C4-2B (cell line): ENCODE results near the gene CDRT15L2.
"Not testable (repeated sequence)": the region's sequence is repeated elsewhere in the genome, so short reads cannot be mapped to it uniquely, and the experiment has no call there.

ENCODE experiments used
- H3K27ac ChIP-seq: fragments of 450-650 bp; 2 replicates; pipeline ENCODE4 v1.5.1; 2017
- CTCF ChIP-seq: fragments of 450-650 bp; conservative IDR thresholded peaks from 2 replicates; pipeline ENCODE4 v1.5.1; 2017; ENCODE audit warnings: mild to moderate bottlenecking
- ZFX ChIP-seq: fragments of 450-650 bp; IDR thresholded peaks from 2 replicates; pipeline ENCODE4 v1.6.1; 2017

The CDRT15L2 gene

DNA sequence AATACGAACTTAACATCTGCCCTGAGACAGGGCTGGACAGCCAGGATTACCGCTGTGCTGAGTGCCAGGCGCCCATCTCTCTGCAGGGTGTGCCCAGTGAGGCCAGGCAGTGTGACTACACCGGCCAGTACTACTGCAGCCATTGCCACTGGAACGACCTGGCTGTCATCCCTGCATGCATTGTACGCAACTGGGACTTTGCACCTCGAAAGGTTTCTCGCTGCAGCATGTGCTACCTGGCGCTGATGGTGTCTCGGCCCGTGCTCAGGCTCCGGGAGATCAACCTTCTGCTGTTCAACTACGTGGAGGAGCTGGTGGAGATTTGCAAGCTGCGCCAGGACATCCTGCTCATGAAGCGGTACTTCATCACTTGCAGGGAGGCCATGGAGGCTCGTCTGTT is 33.7 kb downstream of the CDRT15L2 start:
- TF ChIP-seq ZFX (no peak), CTCF (no peak)
- no peak overlapping the region for H3K27ac ChIP-seq

GRCh38 chr17:20613905-20614304 is 34.4 kb downstream of the CDRT15L2 start:
- no peak for TF ChIP-seq CTCF
- no peak for TF ChIP-seq ZFX

DNA sequence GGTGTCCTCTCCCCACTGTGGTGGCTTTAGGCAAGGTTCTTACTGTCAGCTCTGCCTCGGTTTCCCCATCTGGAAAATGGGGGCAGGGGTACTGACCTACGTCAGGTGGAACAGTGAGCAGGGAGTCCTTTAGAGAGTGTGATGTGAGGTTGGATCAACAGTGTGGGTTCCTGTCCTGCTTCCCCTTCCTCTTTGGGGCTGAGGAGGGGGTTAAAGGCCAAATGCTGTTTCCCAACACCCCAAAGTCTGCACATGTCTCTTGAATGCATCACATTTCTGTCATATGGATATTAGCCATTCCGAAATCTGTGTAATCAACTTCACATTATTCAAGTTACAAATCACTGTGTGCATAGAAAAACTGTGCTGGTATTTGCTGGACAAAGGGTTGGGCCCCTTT is 35.9 kb downstream of the CDRT15L2 start:
- H3K27ac ChIP-seq = not testable (repeated sequence)

More at GRCh38 chr17:20613905-20614304, 34.4 kb downstream of the CDRT15L2 start:
- no peak overlapping the region for H3K27ac ChIP-seq
